NCI-H1417 (cell line): ENCODE measurements around the gene MAP2K5.
"Not testable (repeated sequence)": the region's sequence is repeated elsewhere in the genome, so short reads cannot be mapped to it uniquely, and the experiment has no call there.

Source experiments
- DNase-seq, 3 experiments: peaks; one replicate each; lab custom pipeline; 2025; lab: John Stamatoyannopoulos, UW

MAP2K5 gene

DNA sequence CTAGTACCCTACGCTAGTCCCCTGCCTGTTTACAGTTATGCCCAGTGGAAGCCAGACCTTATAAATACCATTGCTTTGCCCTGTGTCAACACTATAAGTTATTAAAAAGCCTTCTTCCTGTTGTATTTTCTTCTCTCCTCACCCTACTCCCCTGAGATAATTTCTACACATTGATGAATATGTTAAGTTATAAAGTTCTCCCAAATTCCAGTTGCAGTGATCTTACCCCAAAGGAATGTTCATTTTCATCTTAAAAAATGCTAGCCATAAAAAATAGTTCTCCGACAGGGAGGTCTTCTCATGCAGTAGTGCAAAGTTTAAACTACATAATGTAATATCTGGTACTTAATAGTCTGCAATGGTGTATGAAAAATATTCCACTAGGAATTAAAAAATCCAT lies 58.6 kb downstream of the MAP2K5 start:
- DNase-seq: no peak

DNA sequence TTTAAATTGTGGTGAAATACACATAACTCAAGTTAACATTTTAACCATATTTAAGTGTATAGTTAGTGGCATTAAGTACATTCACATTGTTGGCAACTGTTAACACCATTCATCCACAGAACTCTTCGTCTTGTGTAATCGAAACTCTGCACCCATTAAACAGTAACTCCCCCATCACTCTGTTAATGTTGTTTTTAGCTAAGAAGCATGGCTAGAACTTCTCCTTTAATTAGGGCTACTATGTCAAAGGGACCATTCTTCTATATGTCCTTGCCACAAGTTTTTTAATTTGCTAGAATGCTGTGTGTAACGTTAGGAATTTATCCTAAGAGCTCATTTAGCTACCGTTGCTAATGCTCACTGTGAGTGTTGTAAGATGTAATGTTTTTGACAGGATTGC lies 60.6 kb downstream of the MAP2K5 start:
- DNase-seq: no peak

DNA sequence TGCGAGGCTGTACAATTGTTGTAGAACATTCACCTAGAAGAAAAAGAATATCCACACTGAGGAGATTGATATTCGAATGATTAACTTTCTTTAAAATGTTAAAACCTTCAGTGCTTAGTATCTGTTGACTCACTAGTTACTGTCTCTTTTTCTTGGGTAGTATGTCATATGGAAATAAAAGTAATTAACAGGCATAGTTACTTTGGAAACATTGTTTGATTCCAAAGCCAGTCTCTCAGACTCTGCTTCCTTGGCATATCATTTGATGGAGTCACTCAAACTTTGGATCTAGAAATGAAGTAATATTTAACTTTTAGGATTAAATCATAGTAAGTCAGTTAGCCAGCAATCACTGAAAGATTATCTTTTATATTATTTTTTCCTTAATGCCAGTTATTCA lies 63.4 kb downstream of the MAP2K5 start:
- no peak for DNase-seq

- no peak for DNase-seq
Observed at GRCh38 chr15:67606742-67607141, 64.2 kb downstream of the MAP2K5 start.

DNA sequence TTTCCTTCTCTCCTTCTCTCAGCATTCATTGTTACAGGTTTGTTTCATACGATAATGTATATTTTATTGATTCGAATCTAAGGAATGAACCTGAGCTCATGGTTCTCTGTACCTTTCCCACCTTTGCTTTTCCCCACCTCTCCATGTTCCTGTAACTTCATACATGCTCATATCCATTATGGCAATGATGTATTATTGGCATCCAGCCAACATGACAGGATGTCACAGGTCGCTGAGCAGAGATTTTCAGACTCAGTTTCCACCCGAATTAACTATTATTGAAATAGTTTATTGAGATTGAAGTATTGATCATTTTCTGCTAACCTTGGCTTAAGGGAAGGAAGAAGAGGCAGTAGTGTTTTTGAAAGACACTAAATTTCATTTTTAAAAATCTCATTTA lies 64.8 kb downstream of the MAP2K5 start:
- no peak for DNase-seq

- DNase-seq: no peak
Observed at GRCh38 chr15:67607959-67608637, 65.6 kb downstream of the MAP2K5 start.

GRCh38 chr15:67608638-67608959 lies 66.1 kb downstream of the MAP2K5 start:
- DNase-seq: no peak

GRCh38 chr15:67611370-67612369 lies 69.2 kb downstream of the MAP2K5 start:
- DNase-seq: no peak

DNA sequence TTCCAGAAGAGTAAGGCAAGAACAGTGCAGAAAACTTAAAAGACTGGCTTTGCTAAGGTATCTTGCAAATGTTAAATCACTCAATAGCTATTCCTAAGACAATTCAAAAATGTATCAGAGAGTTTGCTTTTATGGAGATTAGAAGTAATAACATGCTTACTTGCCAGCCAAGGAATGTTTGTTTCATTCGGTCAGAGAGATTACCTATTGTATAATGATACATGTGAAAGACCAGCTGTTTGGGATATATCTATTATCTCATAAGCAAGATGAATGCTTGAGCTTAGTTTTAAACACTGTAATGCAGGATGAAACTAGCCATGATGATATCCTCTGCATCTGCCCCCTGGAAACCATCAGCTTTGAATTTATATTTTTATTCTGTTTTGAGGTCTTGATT lies 70.7 kb downstream of the MAP2K5 start:
- no peak for DNase-seq

- no peak for DNase-seq
Observed at GRCh38 chr15:67613708-67614107, 71.2 kb downstream of the MAP2K5 start.

DNA sequence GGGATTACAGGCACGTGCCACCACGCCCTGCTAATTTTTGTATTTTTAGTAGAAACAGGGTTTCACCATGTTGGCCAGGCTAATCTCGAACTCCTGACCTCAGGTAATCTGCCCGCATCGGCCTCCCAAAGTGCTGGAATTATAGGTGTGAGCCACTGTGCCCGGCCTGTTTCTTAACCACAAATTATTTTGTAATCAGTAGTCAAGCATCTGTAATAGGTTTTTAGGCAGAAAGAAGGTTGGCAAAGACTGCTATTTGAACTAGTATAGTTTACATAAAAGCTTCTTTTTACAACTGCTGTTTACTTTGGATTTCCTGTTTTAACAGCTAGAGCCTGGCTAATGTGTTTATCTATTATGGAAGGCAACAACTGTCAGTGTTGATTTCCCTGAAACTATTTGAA lies 72.6 kb downstream of the MAP2K5 start:
- DNase-seq: peak in 1 of 3 experiments; percentile 24

- DNase-seq: no peak
Observed at GRCh38 chr15:67618297-67618696, 75.8 kb downstream of the MAP2K5 start.

GRCh38 chr15:67622110-67622509 lies 79.6 kb downstream of the MAP2K5 start:
- DNase-seq: no peak

- DNase-seq: no peak
Observed at GRCh38 chr15:67632261-67632660, 89.8 kb downstream of the MAP2K5 start.

GRCh38 chr15:67635950-67636349 lies 93.4 kb downstream of the MAP2K5 start:
- not testable (repeated sequence) for DNase-seq

DNA sequence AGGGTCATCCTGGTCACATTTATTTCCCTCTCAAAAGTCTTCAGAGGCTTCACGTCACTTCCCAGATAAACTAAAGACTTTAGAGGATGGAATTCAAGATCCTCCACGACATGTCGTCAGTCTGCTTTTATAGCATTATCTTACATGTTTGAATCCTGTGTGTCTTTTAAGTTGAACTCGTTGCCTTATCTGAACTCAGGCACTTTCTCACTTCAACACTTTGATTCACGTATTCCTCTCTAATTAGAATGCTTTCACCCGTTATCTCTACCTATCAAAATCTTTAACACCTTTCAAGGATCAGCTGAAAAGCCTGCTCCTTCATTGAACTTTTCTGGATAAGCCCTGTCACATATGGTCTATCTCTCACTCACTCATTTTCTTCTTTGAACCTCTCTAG lies 97.1 kb downstream of the MAP2K5 start:
- no peak for DNase-seq

DNA sequence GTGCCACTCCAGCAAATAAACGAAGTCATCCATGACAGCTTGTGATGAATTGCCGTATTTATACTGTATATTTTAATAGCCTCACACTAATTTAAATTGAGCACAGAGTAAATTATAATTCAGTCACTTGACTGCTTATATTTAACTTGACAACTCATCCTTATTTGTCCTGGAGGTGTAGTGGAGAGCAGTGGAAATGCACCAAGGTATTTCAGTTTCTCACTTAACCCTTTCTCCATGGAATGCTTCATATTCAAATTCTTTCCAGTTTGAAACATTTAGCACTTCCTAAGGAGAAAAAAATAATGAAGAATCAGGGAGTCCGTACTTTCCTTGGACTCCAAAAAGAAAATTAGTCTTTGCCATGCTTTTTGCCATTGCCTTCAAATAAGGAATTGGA lies 99.0 kb downstream of the MAP2K5 start:
- DNase-seq: peak; percentile 7 to 87 (median 37)

DNA sequence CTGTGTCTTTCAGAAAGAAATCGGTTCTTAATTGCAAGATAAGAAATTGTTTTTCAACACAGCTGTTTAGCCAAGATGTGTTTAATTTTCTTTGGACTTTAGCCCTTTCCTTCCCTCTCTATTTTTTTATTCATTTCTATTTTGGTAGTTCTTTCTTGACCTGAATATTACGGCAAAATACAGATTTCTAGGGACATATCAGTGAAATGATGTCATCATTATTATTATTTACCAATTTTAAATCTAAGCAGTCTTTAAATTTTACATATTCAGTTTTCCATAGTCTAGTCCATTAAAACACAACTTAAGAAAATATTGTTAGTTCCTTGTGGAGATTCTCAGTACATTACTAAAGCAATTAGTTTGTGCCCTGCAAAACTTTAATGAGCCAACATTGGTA lies 104.3 kb downstream of the MAP2K5 start:
- DNase-seq: no peak

- DNase-seq: no peak
Observed at GRCh38 chr15:67652586-67652985, 110.1 kb downstream of the MAP2K5 start.

DNA sequence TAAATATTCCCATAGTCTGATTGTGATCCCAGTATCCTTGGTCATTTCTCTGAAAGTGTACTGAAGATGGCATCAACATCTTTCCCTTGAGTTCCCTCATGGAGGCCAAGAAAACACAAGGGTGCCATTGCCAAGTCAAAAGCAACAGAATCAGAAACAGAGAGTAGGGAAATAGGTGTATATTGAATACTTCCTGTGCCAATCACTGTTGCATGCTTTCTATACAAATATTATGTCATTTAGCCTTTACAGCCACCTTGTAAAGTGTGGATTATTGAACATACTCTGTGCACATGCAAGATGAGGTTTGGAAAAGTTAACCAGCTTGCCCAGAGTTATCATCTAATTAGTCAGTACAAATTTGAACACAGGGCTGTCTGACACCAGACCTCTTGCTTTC lies 117.9 kb downstream of the MAP2K5 start:
- no peak for DNase-seq

DNA sequence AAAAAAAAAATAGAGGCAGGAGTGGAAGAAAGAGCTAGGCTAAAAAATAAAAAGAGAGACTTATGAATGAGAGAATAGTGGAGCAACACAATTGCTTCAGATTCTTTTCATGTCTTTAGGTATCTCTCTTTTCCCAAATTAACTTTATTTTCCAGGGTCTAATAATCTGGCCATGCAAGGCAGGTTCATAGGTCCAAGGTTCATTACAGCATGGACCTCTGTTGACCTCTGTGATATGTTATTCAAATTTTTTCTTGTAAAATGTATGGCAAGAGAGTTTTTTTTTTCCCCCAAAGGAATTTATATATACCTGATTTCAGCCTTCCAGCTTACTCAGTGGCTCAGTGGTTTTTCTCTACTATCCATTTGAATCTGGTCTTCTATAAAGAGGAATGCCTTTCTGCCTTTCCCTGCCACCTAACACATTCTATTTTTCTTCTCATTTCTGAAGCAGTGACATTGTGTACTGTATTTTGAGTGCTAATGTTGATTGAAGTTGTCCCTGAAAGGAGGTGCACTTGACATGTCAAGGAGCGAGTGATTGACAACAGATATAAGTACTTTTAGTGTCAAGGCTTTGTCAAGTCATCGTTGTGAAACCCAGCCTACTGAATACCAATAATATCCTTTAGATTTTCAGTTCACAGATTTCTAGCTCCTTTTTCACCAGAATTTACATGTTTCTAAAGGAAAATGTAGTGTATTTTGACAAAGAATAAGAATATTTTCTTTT lies 118.5 kb downstream of the MAP2K5 start:
- DNase-seq: peak in 2 of 3 experiments; percentile 36 to 43

- no peak for DNase-seq
Observed at GRCh38 chr15:67670647-67671305, 128.3 kb downstream of the MAP2K5 start.
